NB4 (cell line): ENCODE results near the gene ANKRD65.
"Not testable (repeated sequence)": the region's sequence is repeated elsewhere in the genome, so short reads cannot be mapped to it uniquely, and the experiment has no call there.

Experiments
- DNase-seq: peaks from one replicate; pipeline ENCODE4 v3.0.0; 2010; ENCODE audit warnings: low read depth
- H3K4me3 ChIP-seq: one replicate; pipeline ENCODE4 v1.5.1; 2011; ENCODE audit warnings: mild to moderate bottlenecking, low read depth, low read length, moderate library complexity
- MYC ChIP-seq: IDR thresholded peaks from 2 replicates; pipeline ENCODE4 v1.6.1; 2011; ENCODE audit warnings: low read depth, low read length
- POLR2A ChIP-seq: IDR thresholded peaks from 2 replicates; pipeline ENCODE4 v1.6.1; 2011; ENCODE audit warnings: mild to moderate bottlenecking; ENCODE audit not compliant: insufficient read length; ENCODE audit errors: extremely low read depth
- TF ChIP-seq, protein P1 (sequence below): IDR thresholded peaks from one replicate; pipeline ENCODE4 v1.5.1; 2012; ENCODE audit warnings: low read depth, low read length
- TF ChIP-seq, protein P2 (sequence below): IDR thresholded peaks from 2 replicates; pipeline ENCODE4 v1.6.1; 2011; ENCODE audit warnings: low read depth, low read length

ANKRD65 gene

DNA sequence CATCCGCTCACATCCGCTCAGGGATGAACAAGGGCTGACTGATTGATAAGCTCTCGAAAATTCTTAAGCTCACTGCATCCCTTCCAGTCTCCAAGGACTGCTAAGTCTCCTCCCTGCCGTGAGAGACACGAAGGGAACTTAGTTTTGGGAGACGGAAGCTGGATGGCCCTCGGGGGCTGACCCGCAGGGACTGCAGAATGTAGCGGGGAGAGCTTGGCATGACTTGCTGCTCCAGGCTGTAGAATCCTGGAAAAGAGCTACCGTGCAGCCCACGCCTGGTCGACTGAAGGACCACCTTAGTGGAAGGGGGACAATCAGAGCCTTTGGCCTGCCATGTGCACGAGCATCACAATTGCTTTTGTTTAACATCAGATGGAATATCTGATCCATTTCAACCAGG is 5.3 kb downstream of the ANKRD65 start:
- no peak overlapping the region for H3K4me3 ChIP-seq
- TF ChIP-seq MYC: no peak
- TF ChIP-seq, protein P1, sequence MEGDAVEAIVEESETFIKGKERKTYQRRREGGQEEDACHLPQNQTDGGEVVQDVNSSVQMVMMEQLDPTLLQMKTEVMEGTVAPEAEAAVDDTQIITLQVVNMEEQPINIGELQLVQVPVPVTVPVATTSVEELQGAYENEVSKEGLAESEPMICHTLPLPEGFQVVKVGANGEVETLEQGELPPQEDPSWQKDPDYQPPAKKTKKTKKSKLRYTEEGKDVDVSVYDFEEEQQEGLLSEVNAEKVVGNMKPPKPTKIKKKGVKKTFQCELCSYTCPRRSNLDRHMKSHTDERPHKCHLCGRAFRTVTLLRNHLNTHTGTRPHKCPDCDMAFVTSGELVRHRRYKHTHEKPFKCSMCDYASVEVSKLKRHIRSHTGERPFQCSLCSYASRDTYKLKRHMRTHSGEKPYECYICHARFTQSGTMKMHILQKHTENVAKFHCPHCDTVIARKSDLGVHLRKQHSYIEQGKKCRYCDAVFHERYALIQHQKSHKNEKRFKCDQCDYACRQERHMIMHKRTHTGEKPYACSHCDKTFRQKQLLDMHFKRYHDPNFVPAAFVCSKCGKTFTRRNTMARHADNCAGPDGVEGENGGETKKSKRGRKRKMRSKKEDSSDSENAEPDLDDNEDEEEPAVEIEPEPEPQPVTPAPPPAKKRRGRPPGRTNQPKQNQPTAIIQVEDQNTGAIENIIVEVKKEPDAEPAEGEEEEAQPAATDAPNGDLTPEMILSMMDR: no peak
- no peak for DNase-seq

DNA sequence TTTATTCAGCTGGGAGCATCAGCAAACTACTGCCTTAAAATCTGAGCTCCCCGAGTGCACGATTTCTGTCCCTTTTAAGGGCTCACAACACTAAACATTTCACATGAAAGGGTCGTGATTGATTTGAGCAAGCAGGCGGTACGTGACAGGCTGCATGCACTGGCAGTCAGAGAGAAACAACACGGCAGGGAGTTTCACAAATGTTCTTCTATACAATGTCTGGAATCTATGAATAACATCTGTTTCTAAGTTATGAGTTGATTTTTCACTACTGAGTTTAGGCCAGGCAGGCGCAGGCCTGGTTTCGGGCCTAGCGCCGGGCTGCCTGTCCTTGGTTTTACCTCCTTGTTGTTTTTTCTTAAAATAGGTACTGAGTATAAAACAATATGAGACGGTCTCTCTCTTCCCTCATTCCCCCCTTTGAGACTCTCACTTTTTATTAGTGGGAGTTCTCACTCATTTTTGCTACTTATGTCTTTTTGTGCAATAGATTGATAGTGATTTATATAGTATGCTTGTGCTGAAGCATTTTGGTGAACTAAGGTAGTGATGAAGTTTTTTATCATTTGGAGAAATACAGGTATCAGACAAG is 8.7 kb downstream of the ANKRD65 start:
- not testable (repeated sequence) for H3K4me3 ChIP-seq, DNase-seq

DNA sequence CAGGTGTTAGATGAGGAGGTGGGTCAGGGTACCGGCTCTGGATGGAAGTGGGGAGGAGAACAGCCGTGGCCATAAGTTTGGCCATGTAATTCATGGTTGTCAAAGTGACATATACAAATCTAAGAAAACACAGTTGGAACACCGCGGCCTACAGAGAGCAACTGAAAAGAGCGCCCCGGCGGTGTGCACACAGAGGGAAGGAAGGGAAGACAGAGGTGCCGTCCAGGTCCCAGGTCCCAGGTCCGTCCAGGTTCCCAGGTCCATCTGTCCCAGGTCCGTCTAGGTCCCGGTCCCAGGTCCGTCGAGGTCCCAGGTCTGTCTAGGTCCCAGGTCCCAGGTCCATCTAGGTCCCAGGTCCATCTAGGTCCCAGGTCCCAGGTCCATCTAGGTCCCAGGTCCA is 9.4 kb downstream of the ANKRD65 start:
- TF ChIP-seq, protein P2, sequence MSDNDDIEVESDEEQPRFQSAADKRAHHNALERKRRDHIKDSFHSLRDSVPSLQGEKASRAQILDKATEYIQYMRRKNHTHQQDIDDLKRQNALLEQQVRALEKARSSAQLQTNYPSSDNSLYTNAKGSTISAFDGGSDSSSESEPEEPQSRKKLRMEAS: no peak
- TF ChIP-seq, protein P1: no peak
- no peak for TF ChIP-seq MYC
- no peak overlapping the region for H3K4me3 ChIP-seq
- no peak for DNase-seq

DNA sequence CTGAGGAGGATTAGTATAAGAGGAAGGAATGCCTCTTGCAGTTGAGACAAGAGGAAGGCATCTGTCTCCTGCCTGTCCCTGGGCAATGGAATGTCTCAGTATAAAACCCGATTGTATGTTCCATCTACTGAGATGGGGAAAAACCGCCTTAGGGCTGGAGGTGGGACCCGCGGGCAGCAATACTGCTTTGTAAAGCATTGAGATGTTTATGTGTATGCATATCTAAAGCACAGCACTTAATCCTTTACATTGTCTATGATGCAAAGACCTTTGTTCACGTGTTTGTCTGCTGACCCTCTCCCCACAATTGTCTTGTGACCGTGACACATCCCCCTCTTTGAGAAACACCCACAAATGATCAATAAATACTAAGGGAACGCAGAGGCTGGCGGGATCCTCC is 10.8 kb downstream of the ANKRD65 start:
- H3K4me3 ChIP-seq, DNase-seq: not testable (repeated sequence)

DNA sequence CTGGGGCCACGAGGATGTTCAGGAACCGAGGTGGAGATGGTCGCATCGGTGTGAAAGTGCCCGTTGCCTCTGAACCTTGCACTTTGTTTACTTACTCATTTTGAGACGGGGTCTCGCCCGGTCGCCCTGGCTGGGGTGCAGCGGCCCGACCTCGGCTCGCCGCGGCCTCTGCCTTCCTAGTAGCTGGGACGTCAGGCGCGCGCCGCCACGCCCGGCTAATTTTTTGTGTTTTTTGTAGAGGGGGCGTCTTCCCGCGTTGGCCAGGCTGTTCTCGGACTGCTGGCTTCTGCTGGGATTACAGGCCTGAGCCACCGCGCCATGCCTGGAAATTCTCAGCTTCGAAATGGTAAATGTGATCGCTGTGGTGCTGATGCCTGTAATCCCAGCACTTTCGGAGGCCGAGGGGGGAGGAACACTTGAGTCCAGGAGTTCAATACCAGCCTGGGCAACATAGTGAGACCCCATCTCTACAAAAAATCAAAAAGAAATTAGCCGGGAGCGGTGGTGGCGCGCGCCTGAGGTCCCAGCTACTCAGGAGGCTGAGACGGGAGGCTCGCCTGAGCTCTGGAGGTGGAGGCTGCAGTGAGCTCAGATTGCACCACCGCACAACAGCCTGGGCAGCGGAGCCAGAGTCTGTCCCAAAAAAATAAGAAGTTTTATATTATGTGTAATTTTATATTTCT is 13.3 kb downstream of the ANKRD65 start:
- DNase-seq: peak; percentile 53
- TF ChIP-seq, protein P2: 0 out of 2 replicates have a peak, but pooled peaks have one; percentile 6
- TF ChIP-seq MYC: no peak
- TF ChIP-seq, protein P1: no peak
- peak overlapping the region; percentile 91 for H3K4me3 ChIP-seq

DNA sequence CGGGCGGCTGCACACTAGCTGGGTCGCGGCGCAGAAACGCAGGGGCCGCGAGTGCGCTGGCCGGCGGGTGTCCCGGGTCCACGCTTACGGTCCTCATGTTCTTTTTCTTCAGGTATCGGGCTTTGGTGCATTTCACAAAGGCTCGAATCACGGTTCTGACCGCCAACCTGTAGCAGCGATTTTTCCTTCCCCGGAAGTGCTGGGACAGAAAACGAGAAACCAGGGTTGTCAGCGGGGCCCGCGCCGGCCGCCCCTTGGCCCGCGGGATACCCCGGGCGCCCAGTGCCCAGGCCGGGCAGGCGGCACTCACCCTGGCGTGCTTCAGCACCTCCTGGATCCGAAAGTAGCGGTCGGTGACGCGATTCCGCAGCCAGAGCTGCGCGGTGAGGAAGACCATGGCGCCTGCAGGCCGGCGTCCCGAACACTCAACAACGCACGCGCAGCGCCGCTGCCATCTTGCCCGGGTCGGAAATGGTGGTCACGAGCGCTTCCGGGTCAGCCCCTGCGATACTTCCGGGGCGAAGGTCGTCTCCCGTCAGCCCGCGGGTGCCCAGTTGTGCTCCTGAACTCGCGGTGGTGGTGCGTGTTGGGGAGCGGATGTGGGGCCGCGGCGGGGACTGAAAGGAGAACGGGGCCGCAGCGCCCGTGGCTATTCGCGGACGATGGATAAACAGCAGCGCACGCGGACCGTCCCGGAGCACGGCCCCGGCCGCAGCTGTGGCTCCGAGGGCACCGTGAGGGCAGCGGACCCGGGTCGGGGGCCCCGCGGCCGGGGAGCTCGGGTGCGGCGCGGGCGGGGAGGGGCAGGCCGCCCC is 14.0 kb downstream of the ANKRD65 start, which contains the start of gene MRPL20:
MRPL20 (minus strand) TSS at position 473 of the 815 bp plus-strand sequence; CDS start at position 397, 76 bp downstream.
- TF ChIP-seq MYC: peak; percentile 96
- TF ChIP-seq, protein P1: no peak
- TF ChIP-seq, protein P2: peak; percentile 88
- peak; percentile 94 for TF ChIP-seq POLR2A
- H3K4me3 ChIP-seq: peak within 1 kb of the TSS; percentile 91
- peak; percentile 95 for DNase-seq
